ENCODE results near the gene KCNJ6.
"Not testable (repeated sequence)": the region's sequence is repeated elsewhere in the genome, so short reads cannot be mapped to it uniquely, and the experiment has no call there.

Gene KCNJ6

GRCh38 chr21:37916310-37917051, at the start of gene KCNJ6:
KCNJ6 (minus strand) TSS chr21:37916457; CDS start chr21:37840682, 75,775 bp downstream.
- no peak for DNase-seq

- DNase-seq: no peak
These were observed 49.0 kb upstream of the KCNJ6 start for GRCh38 chr21:37965088-37965805.

- no peak for DNase-seq
These were observed 42.3 kb upstream of the KCNJ6 start for GRCh38 chr21:37958537-37958936.

- DNase-seq: no peak
These were observed 40.5 kb upstream of the KCNJ6 start for GRCh38 chr21:37956772-37957171.

GRCh38 chr21:37945036-37945435, 28.8 kb upstream of the KCNJ6 start:
- no peak for DNase-seq

GRCh38 chr21:37944496-37944895, 28.2 kb upstream of the KCNJ6 start:
- no peak for DNase-seq

GRCh38 chr21:37940691-37941090, 24.4 kb upstream of the KCNJ6 start:
- no peak for DNase-seq

GRCh38 chr21:37939838-37940237, 23.6 kb upstream of the KCNJ6 start:
- DNase-seq: no peak

GRCh38 chr21:37939251-37939650, 23.0 kb upstream of the KCNJ6 start:
- no peak for DNase-seq

GRCh38 chr21:37937668-37938067, 21.4 kb upstream of the KCNJ6 start:
- no peak for DNase-seq

GRCh38 chr21:37936010-37936785, 19.9 kb upstream of the KCNJ6 start:
- DNase-seq: no peak

- no peak for DNase-seq
These were observed 16.7 kb upstream of the KCNJ6 start for GRCh38 chr21:37932936-37933335.

GRCh38 chr21:37927711-37928110, 11.5 kb upstream of the KCNJ6 start:
- DNase-seq: no peak

- no peak for DNase-seq
These were observed 4.8 kb upstream of the KCNJ6 start for GRCh38 chr21:37921091-37921490.

- DNase-seq: not testable (repeated sequence)
These were observed 4.0 kb upstream of the KCNJ6 start for GRCh38 chr21:37920302-37920701.

- DNase-seq: no peak
These were observed 1.4 kb upstream of the KCNJ6 start for GRCh38 chr21:37917612-37918011.

- no peak for DNase-seq
These were observed 332 bp downstream of the KCNJ6 start for GRCh38 chr21:37915941-37916309.

GRCh38 chr21:37915497-37915911, 753 bp downstream of the KCNJ6 start:
- DNase-seq: no peak

GRCh38 chr21:37912616-37913015, 3.6 kb downstream of the KCNJ6 start:
- DNase-seq: no peak

GRCh38 chr21:37909936-37910335, 6.3 kb downstream of the KCNJ6 start:
- no peak for DNase-seq

- DNase-seq: no peak
These were observed 7.6 kb downstream of the KCNJ6 start for GRCh38 chr21:37908691-37909090.

GRCh38 chr21:37907076-37907475, 9.2 kb downstream of the KCNJ6 start:
- no peak for DNase-seq

- no peak for DNase-seq
These were observed 11.0 kb downstream of the KCNJ6 start for GRCh38 chr21:37905291-37905690.

- DNase-seq: no peak
These were observed 11.4 kb downstream of the KCNJ6 start for GRCh38 chr21:37904856-37905255.
